ENCODE data around the gene COX20.
A peak's percentile ranks its signal among the peaks of the same experiment; 100 is the strongest.

The COX20 gene

DNA sequence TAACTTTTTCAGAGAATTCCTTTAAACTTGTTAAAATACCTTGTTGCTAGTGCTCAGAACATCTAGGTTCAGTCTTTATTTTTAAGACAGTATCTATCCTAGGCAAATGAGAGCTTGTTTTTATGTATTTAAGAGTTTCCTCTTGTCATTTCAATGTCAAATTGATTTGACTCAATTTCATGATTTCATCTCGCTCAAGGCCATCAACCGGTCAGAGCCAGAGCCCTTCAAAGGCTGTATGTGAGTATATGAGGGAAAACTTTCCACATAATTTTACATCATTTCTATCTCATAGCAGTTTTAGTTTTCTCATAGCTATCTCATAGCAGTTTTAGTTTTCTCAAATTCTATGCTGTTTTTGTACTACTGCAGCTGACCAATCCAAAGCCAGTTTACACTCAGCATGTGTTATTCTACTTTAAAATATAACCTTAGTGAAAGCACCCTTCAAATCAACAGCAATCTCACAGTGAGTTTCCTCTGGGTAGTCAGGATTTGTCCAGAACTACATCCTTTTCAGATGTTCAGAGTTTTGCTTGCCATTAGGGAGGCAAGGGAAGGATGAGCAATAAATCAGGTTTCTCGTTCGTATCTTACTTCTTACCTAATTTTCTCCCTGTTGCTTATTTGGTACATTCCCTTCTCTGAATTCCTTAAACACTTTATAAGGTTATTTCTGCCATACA lies 16.2 kb downstream of the COX20 start:
- no peak for DNase-seq
- TF ChIP-seq POLR2A (IDR thresholded peaks at IDR 0.05; ENCODE audit: low read length) = no peak
- TF ChIP-seq GATA1 (IDR thresholded peaks at IDR 0.05; ENCODE audit: low read depth, low read length) = no peak

DNA sequence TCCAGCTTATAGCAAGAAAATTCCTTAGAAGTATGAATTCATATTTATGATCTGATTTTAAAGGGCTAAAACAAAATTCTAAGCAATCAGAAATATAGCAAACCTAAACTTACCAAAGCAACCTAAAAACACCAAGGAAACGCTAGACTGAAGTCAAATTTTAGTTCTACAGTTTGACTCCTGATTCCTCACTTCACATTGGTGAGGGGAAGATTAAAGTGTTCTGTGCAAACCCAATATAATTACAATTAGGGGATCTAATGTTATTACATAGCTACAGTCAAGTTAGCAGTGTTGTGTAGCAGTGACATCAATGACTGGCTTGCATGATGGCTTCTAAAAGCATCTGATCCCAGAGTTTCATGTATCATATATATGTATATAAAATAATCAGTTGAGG lies 17.2 kb downstream of the COX20 start:
- TF ChIP-seq POLR2A (IDR thresholded peaks at IDR 0.05; ENCODE audit: low read length) (no peak), GATA1 (IDR thresholded peaks at IDR 0.05; ENCODE audit: low read depth, low read length) (no peak)
- DNase-seq = no peak

DNA sequence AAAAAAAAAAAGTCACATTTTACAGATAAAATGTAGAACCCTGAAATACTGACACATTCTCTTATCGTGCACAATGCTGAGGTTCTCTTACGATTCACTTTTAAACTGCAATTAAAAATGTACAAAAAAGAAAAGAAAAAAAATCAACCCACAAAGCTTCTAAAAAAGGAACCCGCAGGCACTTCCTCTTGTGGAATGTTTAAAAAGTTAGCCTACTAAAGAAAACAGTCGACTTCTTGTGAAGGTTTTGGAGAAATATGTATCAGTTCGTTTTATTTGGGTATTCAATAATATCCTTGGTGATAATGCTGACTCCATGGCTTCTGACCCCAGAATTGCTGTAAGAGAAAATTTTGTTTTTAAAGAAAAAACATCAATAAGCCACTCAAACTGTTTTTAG lies 18.7 kb downstream of the COX20 start:
- TF ChIP-seq GATA1 (IDR thresholded peaks at IDR 0.05; ENCODE audit: low read depth, low read length) (no peak), POLR2A (IDR thresholded peaks at IDR 0.05; ENCODE audit: low read length) (no peak)

DNA sequence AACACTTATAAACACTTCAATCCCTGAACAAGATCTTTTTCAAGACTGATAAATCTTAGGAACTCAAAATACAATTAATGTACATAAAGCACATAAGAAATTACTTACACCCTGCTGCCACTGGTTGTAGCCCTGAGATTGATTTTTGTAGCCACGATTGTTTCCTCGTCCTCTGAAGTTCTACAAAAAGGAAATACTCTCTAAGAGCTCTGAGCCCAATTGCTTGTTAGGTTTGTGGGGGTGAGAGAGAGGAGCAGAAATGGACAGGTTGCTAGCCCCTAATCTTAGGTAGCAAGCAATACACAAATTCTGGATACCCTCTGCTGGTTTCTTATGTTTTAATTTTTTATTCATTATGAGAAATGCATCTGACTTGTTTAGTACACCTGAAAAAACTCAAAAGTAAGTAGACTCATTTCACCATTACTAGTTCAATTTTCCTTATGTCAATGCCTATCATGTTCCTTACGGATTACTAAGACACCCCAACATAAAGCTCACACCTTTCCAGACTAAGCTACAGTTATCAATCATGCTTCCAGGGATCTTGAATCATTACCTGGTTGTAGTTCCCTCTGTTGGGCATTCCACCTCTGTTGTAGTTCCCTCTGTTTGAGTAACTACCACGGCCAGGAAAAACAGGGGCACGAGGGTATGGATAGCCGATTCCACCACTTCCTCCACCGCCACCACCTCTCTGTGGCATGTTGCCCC lies 19.6 kb downstream of the COX20 start:
- DNase-seq = no peak

More for the DNA sequence above, 18.7 kb downstream of the COX20 start:
- DNase-seq = no peak

DNA sequence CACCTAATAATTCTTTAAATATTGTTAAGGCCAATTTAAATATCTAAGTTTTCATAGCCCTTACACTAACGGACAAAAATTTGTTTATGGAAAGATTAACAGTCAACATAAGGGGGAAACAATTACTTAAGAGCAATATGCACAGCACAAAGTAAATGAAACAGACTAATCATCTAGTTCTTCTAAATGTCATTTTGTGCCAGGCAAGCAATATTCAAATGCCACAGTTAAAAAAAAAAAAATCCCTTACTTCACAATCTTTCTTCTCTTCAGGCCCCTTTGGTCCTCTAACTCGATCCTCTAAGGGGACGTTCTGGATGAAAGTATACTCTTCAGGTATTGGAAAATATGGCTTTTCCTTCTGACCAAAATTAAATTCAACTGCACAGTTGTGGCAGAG lies 22.3 kb downstream of the COX20 start:
- DNase-seq = no peak
- TF ChIP-seq GATA1 (IDR thresholded peaks at IDR 0.05; ENCODE audit: low read depth, low read length) = no peak
- no peak for TF ChIP-seq POLR2A (IDR thresholded peaks at IDR 0.05; ENCODE audit: low read length)

More for the DNA sequence above, 19.6 kb downstream of the COX20 start:
- TF ChIP-seq POLR2A (IDR thresholded peaks at IDR 0.05; ENCODE audit: low read length) (no peak), GATA1 (IDR thresholded peaks at IDR 0.05; ENCODE audit: low read depth, low read length) (no peak)

DNA sequence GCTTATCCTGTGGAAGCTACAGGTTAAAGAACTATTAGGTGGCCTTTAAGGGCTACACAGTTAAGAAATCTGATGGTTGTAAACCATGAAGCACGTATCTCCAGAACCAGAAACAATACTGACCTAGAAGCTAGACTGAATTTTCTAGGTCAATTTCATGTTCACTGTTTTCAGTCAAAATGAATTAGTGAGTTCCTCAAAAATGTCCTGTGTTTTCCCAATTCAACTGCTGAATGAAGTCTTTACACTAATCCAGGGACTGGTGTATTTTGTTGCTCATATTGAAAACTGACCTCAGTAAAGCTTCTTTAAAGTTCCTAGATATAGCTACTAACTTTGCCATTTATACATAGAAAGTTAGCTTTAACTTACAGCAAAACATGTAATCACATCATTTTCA lies 22.9 kb downstream of the COX20 start:
- DNase-seq = no peak
- TF ChIP-seq POLR2A (IDR thresholded peaks at IDR 0.05; ENCODE audit: low read length) (no peak), GATA1 (IDR thresholded peaks at IDR 0.05; ENCODE audit: low read depth, low read length) (no peak)

DNA sequence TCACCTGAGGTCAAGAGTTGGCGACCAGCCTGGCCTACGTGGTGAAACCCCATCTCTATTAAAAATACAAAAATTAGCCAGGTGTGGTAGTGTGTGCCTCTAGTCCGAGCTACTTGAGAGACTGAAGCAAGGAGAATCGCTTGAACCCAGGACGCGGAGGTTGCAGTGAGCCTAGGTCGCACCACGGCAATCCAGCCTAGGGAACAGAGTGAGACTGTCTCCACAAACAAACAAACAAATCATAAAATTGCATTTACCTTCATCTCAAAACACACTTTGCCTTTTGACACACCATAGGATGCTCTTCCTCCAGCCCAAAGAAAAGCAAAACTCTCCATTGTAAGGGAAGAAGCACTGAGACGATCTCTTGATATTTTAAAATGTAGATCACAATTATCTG lies 24.6 kb downstream of the COX20 start:
- TF ChIP-seq POLR2A (IDR thresholded peaks at IDR 0.05; ENCODE audit: low read length) (no peak), GATA1 (IDR thresholded peaks at IDR 0.05; ENCODE audit: low read depth, low read length) (no peak)
- no peak for DNase-seq

DNA sequence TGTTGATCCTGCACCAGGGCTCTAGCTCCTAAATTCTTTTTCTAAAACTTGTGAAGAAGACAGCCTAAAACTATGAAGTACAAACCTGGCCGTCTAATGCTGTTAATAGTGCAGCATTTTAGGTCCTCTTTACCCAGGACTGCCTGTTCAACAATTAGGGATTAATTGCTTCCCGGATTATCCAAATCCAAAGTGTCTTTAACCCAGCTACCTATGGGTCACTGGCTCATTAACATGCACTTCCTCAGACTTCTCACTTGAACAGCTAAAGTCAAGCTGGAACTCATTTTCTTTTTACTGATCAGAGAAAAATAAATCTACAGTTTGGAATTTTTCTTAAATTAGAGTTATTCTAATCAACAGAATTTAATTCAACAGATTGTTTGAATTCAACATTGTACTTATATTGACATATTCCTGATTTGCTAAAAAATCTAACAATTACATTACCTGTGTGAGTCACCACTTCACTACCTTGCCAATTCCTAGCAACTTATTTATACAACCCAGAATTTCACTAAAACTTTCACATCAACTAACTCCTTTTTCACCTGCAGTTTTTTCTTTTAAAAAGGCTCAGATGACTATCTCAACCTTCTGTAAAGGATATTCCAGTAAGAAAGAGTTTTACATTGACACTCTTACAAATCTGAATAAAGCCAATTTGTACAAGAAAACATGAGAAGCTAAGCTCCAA lies 25.6 kb downstream of the COX20 start:
- DNase-seq = no peak
- no peak for TF ChIP-seq POLR2A (IDR thresholded peaks at IDR 0.05; ENCODE audit: low read length)
- TF ChIP-seq GATA1 (IDR thresholded peaks at IDR 0.05; ENCODE audit: low read depth, low read length) = no peak

DNA sequence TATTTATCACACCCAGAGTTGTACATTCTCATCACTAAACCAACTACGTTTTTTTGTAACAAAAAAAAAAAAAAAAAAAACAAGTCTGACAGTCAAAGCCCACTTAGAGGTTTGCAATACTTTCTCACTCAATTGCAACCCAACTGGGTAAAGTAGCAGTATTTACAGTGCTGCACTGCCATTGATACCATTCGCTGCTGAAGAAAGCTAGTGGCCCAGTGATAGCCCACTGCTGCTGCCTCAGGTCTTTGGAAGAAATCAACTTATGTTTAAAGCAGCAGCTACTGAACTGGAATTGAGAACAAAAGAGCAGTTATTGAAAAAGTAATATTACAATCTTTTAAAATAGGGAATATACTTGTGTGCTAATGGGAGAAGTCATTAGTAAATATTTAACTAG lies 26.2 kb downstream of the COX20 start:
- TF ChIP-seq GATA1 (IDR thresholded peaks at IDR 0.05; ENCODE audit: low read depth, low read length) = no peak
- TF ChIP-seq POLR2A (IDR thresholded peaks at IDR 0.05; ENCODE audit: low read length) = no peak
- peak; percentile 57 to 70 for DNase-seq

DNA sequence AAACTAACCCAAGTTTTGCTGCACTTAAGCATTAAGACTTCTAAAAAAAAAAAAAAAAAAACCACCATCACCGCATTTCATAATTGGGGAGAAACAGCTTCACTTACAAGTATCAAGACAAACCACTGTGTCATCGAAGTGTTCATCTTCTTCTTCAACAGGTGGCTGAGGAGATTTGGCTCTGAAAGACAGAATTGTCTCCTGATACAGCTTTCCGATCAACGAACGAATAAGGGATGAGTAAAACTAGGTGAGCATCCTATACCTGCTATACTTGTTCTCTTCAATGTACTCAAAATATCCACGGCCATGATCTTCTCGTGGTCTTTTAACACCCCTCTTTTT lies 26.9 kb downstream of the COX20 start:
- no peak for TF ChIP-seq GATA1 (IDR thresholded peaks at IDR 0.05; ENCODE audit: low read depth, low read length)
- no peak for TF ChIP-seq POLR2A (IDR thresholded peaks at IDR 0.05; ENCODE audit: low read length)
- peak; percentile 86 to 87 for DNase-seq

DNA sequence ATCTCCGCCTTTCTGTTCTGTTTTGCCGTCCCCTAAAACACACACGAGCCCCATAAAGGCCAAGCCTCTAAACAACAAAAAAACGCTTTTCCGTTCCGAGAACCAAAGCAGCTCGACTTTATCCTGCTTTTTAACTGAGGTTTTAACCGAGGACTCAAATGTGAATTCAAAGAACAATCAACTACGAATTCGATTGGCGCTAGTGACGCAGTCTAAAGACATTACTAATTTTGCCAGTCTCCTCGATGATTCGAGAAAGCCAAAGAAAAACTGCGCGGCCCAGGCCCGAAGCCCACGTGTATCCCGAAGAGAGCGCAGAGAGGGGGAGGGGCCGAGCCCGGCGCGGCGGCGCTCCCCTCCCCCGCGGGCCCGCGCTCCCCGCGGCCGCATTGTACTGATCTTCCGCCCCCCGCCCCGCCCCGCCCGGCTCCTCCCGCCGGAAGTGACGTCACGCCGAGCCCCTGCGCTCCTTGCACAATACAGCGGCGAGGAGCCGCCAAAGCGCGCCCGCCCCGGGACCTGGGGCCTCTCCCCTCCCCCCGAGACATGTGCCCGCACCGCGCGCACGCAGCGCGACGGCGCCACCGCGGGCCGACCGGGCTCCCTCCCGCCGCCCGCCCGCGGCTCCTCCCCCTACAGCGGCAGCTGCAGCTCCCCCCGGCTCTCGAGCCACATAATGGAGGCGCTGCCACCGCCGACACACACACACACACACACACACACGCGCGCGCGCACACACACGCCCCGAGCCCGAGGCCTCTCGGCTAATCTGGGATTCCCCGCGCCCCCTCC lies 27.4 kb downstream of the COX20 start:
- TF ChIP-seq POLR2A (IDR thresholded peaks at IDR 0.05; ENCODE audit: low read length) = peak; percentile 42
- no peak for TF ChIP-seq GATA1 (IDR thresholded peaks at IDR 0.05; ENCODE audit: low read depth, low read length)
- DNase-seq = peak; percentile 96 to 98

DNA sequence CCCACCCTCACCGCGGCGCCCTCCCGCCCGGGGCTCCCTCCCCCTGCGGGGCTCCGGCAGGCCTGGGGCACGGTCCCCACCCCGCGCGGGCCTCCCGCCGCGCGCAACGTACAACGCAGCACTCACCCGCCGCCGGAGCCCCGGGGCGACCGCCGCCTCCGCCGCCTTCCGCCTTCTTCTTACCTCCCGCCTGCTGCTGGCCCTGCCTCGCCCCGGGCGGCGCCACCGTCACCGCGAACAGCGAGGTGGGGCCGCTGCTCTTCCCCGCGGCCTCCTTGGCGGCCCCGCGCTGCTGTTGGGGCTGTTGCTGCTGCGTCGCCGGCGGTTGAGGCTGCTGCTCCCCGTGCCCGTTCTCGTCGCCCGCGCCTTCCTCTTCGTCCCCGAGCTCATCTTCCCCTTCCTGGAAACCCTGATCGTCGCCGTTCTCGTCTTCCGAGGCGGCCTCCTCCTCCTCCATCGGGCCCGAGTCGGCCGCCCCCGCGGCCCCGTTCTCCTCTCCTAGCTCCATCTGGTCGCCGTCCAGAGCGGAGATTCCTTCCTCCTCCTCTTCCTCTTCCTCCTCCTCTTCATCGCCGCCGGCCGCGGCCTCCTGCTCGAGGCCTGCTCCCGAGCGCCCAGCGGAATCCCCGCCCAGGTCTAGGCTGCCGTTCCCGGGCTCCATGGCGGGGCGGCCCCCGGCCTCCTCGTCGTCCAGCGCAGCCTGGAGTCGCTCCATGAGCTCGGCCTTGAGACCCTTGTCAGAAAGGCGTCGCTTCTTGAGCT lies 28.2 kb downstream of the COX20 start:
- TF ChIP-seq GATA1 (IDR thresholded peaks at IDR 0.05; ENCODE audit: low read depth, low read length) = no peak
- TF ChIP-seq POLR2A (IDR thresholded peaks at IDR 0.05; ENCODE audit: low read length) = no peak
- DNase-seq = peak in 1 of 2 experiments; percentile 88
